Retinal pigment epithelial cell (primary cell): ENCODE data around the gene VAT1L.

Source experiments
- DNase-seq: peaks from one replicate; pipeline ENCODE4 v3.0.0-alpha.2; 2010; ENCODE audit warnings: low read depth
- H3K4me3 ChIP-seq: 2 replicates; pipeline ENCODE4 v1.5.1; 2011; ENCODE audit warnings: mild to moderate bottlenecking, low read length, control low read depth, moderate library complexity
- TF ChIP-seq, protein P1 (sequence below): conservative IDR thresholded peaks from 2 replicates; pipeline ENCODE4 v1.5.1; 2011; ENCODE audit warnings: low read depth, low read length, control low read depth, inconsistent platforms

The VAT1L gene

DNA sequence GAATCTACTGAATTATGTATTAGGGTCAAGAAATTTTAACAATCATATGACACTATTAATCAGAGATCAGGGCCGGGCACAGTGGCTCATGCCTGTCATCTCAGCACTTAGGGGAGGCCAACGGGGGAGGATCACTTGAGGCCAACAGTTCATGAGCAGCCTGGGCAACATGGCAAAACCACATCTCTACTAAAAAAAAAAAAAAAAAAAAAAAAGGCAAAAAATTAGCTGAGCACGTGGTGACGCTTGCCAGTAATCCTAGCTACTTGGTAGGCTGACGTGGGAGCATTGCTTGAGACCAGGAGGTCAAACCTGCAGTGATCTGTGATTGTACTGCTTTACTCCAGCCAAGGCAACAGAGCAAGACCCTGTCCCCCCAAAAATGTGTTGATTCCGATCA, 181.5 kb downstream of the VAT1L start:
- DNase-seq: no peak
- no peak overlapping the region for H3K4me3 ChIP-seq
- TF ChIP-seq, protein P1, sequence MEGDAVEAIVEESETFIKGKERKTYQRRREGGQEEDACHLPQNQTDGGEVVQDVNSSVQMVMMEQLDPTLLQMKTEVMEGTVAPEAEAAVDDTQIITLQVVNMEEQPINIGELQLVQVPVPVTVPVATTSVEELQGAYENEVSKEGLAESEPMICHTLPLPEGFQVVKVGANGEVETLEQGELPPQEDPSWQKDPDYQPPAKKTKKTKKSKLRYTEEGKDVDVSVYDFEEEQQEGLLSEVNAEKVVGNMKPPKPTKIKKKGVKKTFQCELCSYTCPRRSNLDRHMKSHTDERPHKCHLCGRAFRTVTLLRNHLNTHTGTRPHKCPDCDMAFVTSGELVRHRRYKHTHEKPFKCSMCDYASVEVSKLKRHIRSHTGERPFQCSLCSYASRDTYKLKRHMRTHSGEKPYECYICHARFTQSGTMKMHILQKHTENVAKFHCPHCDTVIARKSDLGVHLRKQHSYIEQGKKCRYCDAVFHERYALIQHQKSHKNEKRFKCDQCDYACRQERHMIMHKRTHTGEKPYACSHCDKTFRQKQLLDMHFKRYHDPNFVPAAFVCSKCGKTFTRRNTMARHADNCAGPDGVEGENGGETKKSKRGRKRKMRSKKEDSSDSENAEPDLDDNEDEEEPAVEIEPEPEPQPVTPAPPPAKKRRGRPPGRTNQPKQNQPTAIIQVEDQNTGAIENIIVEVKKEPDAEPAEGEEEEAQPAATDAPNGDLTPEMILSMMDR: no peak

DNA sequence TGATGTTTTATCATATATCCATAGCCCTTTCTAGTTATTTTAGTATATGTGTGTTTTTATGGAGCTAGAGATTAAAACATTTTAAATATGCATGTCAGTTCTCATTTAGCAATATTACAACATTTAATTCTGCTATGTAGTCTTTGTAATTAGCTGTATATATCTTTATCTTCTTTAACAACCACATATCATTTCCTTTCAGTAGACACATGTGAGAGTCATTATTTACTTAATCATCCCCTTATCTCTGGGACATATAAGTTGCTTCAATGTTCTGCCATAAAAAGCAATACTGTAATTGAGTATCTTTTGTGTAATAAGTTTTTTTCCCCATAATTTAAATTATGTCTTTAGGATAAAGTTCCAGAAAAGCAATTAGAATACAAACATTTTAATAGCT, 182.0 kb downstream of the VAT1L start:
- no peak overlapping the region for H3K4me3 ChIP-seq
- DNase-seq: no peak
- TF ChIP-seq, protein P1: no peak

DNA sequence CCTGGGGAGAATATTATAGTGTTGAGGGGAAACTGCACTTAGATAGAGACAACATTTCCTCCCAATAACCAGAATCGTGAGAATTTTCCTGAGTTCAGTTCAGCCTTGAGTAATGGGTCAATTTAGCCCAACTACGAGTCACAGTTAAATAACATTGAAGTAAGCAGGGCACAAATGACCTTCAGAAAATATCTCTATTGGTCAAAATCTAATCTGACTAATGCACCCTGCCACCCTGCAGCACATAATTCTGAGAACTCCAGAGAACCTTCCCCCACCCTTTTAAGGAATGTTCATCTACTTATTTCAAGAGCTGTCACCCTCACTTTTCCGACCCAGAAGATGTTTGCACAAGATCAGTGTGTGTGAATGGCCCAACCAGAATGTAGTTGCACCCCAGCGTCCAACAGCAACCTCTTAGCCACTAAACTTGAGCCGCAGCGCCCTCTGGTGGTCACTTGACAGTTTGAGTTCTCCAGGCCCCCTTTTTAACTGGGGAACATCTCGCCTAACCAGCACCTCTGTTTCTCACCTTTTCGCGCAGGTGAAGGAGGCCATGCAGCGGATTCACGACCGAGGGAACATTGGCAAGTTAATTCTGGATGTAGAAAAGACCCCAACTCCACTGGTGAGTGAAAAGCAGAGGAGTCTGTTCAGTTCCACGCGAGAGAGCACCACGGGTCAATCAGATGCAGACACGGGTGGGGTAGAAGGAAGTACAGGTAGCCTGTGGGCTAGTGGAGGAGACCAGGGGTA, 183.1 kb downstream of the VAT1L start:
- H3K4me3 ChIP-seq: no peak overlapping the region
- peak; percentile 49 for DNase-seq
- TF ChIP-seq, protein P1: peak; percentile 74

DNA sequence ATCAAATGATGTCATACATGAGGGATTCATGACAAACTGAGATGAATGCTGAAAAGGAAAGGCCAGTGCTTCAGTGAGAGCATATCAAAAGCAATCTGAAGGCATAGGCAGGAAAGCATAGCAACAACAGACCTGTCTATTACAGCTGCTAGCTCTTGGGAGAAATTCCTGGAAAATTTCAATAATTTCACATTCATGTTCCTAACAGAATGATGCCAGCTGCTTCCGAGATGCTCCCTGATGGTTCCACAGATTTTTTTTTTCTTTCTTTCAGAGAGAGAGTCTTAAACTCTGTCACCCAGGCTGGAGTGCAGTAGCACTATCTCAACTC, 183.7 kb downstream of the VAT1L start:
- no peak for DNase-seq
- TF ChIP-seq, protein P1: no peak
- no peak overlapping the region for H3K4me3 ChIP-seq

DNA sequence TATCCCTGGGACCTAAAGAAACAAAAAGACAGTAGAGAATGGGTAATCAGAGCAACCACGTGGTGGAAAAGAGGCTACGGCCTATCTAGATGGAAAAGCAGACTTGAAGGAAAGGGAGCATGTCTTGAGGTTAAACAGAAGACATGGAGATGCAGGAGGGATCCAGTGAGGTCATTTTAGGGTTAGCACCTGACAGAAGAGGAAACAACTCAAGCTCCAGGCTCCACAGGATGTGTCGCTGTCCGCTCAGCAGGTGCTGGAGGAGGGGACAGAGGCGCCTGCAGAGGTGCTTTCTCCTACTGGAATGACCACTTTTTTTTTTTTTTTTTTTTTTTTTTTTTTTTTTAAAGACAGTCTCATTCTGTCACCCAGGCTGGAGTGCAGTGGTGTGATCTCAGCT, 186.5 kb downstream of the VAT1L start:
- DNase-seq: no peak
- no peak overlapping the region for H3K4me3 ChIP-seq
- TF ChIP-seq, protein P1: no peak

DNA sequence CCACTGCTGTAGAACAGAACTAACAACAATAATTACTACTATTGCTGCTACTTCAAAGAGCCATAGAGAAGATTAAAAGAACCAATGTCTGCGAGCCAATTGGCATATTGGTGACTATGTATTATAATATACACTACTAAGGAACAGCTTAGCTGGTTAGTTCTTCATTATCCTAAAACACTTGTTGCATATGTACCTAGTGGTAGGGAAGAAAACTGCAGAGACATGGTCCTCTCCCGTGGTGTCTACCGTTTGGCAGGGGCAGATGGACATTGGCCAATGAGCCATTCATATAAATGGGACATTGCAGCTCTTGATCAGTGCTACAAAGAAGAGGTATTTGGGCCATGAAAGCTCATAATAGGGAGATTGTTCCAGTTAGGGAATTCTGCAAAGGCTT, 187.6 kb downstream of the VAT1L start:
- no peak for DNase-seq
- TF ChIP-seq, protein P1: peak; percentile 5
- H3K4me3 ChIP-seq: no peak overlapping the region

DNA sequence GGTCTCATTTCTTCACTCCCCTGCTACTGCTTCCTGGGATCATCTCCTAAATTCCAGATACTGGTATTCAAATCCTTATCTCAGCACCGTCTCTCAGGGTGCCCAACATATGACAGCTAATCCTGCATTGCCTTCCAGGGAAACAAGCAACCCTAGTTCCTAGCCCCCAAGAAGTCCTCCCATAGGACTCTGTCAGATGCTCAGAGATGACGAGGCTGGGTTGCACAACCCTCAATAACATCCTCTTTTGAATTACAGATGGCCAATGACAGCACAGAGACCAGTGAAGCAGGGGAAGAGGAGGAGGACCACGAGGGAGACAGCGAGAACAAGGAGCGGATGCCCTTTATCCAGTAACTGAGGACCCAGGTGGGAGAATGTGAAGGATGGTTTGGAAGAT, 189.0 kb downstream of the VAT1L start:
- no peak overlapping the region for H3K4me3 ChIP-seq
- TF ChIP-seq, protein P1: no peak
- no peak for DNase-seq
